HCT116 (cell line): Measurements from ENCODE around the gene HOTAIR. TPM values are rescaled to one million over a fixed set of nuclear protein-coding genes. Genes with fewer than 3 reads are reported as not detected.

ENCODE experiments used
- ATAC-seq: fragments of 200-7000 bp; cut with Tn5 transposase; 2 replicates; pipeline ENCODE4 v1.9.1; 2020; ENCODE audit warnings: mild to moderate bottlenecking, moderate library complexity
- BruUV-seq: library from RNA; stranded (reverse); fragments of 400-500 nt; replicated peaks from 2 replicates; lab custom pipeline; 2021; lab: Mats Ljungman, UMichigan
- CTCF ChIA-PET: fragments of 300-600 bp; sonication (Branson Sonifier 250); formaldehyde crosslinking; loops from one replicate; lab custom pipeline; 2021; ENCODE audit warnings: antibody characterized with exemption; lab: Charles Lee
- POLR2A ChIA-PET: fragments of 300-600, 350-600 bp; sonication (Branson Sonifier 250); formaldehyde crosslinking; loops from one replicate; lab custom pipeline; 2021; ENCODE audit warnings: antibody characterized with exemption; lab: Charles Lee
- RAD21 ChIA-PET, 2 experiments: fragments of 300-600 bp; sonication (Branson Sonifier 250); formaldehyde crosslinking; loops; one replicate each; lab custom pipeline; 2023; ENCODE audit warnings: low total read pairs in 2 of 2; ENCODE audit not compliant: uncharacterized antibody in 2 of 2, unreplicated experiment in 2 of 2, low non-redundant PET in 1 of 2; lab: Charles Lee
- DNase-seq: peaks from one replicate; pipeline ENCODE4 v3.0.0-alpha.2; 2010; ENCODE audit warnings: low read depth, low spot score
- H2AFZ ChIP-seq: fragments of 200-600 bp; shearing (Covaris generic), sonication (generic); 2 replicates; pipeline ENCODE4 v1.6.1; 2017; ENCODE audit warnings: low read depth, mixed run types, mixed read lengths, antibody characterized with exemption, low read length; ENCODE audit not compliant: poor library complexity, severe bottlenecking
- H3K27ac ChIP-seq: 2 replicates; pipeline ENCODE4 v1.5.1; 2012; ENCODE audit warnings: low read depth, low read length
- H3K27me3 ChIP-seq: fragments of 200-600 bp; sonication (generic); 2 replicates; pipeline ENCODE4 v1.6.1; 2016; ENCODE audit warnings: mixed run types, low read length, mixed read lengths; ENCODE audit not compliant: insufficient read depth
- H3K36me3 ChIP-seq, 2 experiments: fragments of 200-500 bp in 1 of 2; fragments of 200-600 bp in 1 of 2; sonication (Bioruptor generic) in 1 of 2; sonication (generic) in 1 of 2; 2 replicates each; pipeline versions ENCODE4 v1.5.1 to v1.6.1; 2014 to 2016; ENCODE audit warnings: low read length in 2 of 2, inconsistent platforms in 1 of 2, mixed read lengths in 1 of 2, mixed run types in 1 of 2; ENCODE audit not compliant: insufficient read depth in 2 of 2, control insufficient read depth in 1 of 2
- H3K4me1 ChIP-seq, 2 experiments: fragments of 200-600 bp in 1 of 2; sonication (generic) in 1 of 2; 2 replicates each; pipeline versions ENCODE4 v1.5.1 to v1.6.1; 2012 to 2017; ENCODE audit warnings: low read length in 2 of 2, inconsistent platforms in 1 of 2, mild to moderate bottlenecking in 1 of 2, mixed read lengths in 1 of 2, mixed run types in 1 of 2, moderate library complexity in 1 of 2; ENCODE audit not compliant: insufficient read depth in 2 of 2, control insufficient read depth in 1 of 2
- H3K4me2 ChIP-seq: fragments of 200-600 bp; sonication (generic); 2 replicates; pipeline ENCODE4 v1.6.1; 2017; ENCODE audit warnings: mixed run types, low read length, mixed read lengths
- H3K4me3 ChIP-seq, 2 experiments: fragments of 200-600 bp in 1 of 2; sonication (generic) in 1 of 2; replicated peaks in 1 of 2; 2 replicates each; pipeline ENCODE4 v1.5.1; 2011 to 2016; ENCODE audit warnings: low read length in 2 of 2, control low read depth in 1 of 2, low read depth in 1 of 2, mild to moderate bottlenecking in 1 of 2, mixed read lengths in 1 of 2, mixed run types in 1 of 2
- H3K79me2 ChIP-seq: fragments of 200-600 bp; sonication (generic); 2 replicates; pipeline ENCODE4 v1.6.1; 2017; ENCODE audit warnings: mild to moderate bottlenecking, mixed run types, low read length, moderate library complexity, mixed read lengths; ENCODE audit not compliant: insufficient read depth
- H3K9ac ChIP-seq: fragments of 200-600 bp; sonication (generic); 2 replicates; pipeline ENCODE4 v1.6.1; 2016; ENCODE audit warnings: low read length, mixed read lengths
- H3K9me2 ChIP-seq: fragments of 200-600 bp; sonication (generic), shearing (Covaris generic); 2 replicates; pipeline ENCODE4 v1.6.1; 2017; ENCODE audit warnings: mixed run types, mild to moderate bottlenecking, moderate library complexity; ENCODE audit not compliant: insufficient read depth
- H3K9me3 ChIP-seq, 2 experiments: fragments of 200-500 bp in 1 of 2; fragments of 200-600 bp in 1 of 2; sonication (Bioruptor generic) in 1 of 2; sonication (generic) in 1 of 2; 2 replicates each; pipeline ENCODE4 v1.6.1; 2014 to 2017; ENCODE audit warnings: low read length in 2 of 2, mixed read lengths in 2 of 2, inconsistent platforms in 1 of 2, low read depth in 1 of 2, mild to moderate bottlenecking in 1 of 2, mixed run types in 1 of 2, moderate library complexity in 1 of 2; ENCODE audit not compliant: control insufficient read depth in 1 of 2, insufficient read depth in 1 of 2
- H4K20me1 ChIP-seq: fragments of 200-600 bp; sonication (generic), shearing (Covaris generic); 2 replicates; pipeline ENCODE4 v1.6.1; 2017; ENCODE audit warnings: mixed run types, mild to moderate bottlenecking, moderate library complexity; ENCODE audit not compliant: insufficient read depth
- POLR2AphosphoS5 ChIP-seq: IDR thresholded peaks from 2 replicates; pipeline ENCODE4 v1.6.1; 2011; ENCODE audit warnings: mild to moderate bottlenecking, low read depth, low read length, moderate library complexity
- TCF7L2 ChIP-seq: IDR thresholded peaks from 2 replicates; pipeline ENCODE4 v1.7.0; 2011; ENCODE audit warnings: borderline replicate concordance, inconsistent platforms; ENCODE audit not compliant: insufficient read depth, insufficient read length; ENCODE audit errors: extremely low read depth
- ZFX ChIP-seq: fragments of 450-650 bp; IDR thresholded peaks from 2 replicates; pipeline ENCODE4 v1.6.1; 2017
- intact Hi-C: fragments of 100-400 bp; cut with micrococcal nuclease; formaldehyde crosslinking; loops from 2 replicates; pipeline ENCODE4 v1.10.0; 2022
- total RNA-seq: library from RNA; stranded (reverse); gene quantifications from one replicate; pipeline ENCODE4 v1.2.1, GENCODE V29; 2021; ENCODE audit not compliant: unreplicated experiment
- TF ChIP-seq, protein P1 (sequence below): IDR thresholded peaks from 2 replicates; pipeline ENCODE4 v1.6.1; 2012
- TF ChIP-seq, protein P2 (sequence below), 3 experiments: fragments of 200-600 bp in 1 of 3; sonication (generic) in 1 of 3; IDR thresholded peaks in 2 of 3; conservative IDR thresholded peaks in 1 of 3; 2 replicates each; pipeline ENCODE4 v1.5.1; 2012 to 2017; ENCODE audit warnings: low read depth in 2 of 3, low read length in 2 of 3, antibody characterized with exemption in 1 of 3, borderline replicate concordance in 1 of 3, control low read depth in 1 of 3, mild to moderate bottlenecking in 1 of 3, mixed read lengths in 1 of 3, mixed run types in 1 of 3, moderate library complexity in 1 of 3; ENCODE audit not compliant: insufficient read depth in 1 of 3

Gene HOTAIR
- total RNA-seq, 1 experiment from 2014 or later = 0.25 TPM

DNA sequence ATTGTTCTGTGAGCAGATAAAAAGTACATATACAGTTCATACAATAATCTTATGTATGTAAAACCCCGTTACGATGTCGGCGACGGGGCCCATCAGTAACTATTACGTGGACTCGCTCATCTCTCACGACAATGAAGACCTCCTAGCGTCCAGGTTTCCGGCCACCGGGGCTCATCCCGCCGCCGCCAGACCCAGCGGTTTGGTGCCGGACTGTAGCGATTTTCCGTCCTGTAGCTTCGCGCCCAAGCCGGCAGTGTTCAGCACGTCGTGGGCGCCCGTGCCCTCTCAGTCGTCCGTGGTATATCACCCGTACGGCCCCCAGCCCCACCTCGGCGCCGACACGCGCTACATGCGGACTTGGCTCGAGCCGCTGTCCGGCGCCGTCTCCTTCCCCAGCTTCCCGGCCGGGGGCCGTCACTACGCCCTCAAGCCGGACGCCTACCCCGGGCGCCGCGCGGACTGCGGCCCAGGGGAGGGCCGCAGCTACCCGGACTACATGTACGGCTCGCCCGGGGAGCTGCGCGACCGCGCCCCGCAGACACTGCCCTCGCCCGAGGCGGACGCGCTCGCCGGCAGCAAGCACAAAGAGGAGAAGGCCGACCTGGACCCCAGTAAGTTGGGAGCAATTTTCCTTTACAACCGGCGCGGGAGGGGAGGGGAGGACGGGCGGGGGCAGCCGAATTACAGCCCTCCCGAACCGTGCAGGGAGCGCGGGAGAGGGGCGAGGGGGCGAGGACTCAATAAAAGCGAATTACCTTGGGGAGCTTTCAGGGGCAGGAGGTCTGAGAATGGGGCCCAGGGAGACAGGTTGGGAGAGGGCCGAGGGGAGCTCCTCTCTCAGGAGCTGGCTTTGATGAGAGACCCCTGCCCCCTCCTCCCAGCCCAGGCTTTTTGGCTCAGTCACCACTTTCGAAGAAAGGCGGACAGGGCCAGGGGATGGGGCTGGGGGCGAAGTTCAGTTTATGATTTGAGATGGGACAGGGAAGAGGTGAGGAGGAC is 25.7 kb upstream of the HOTAIR start, which contains the start of gene HOXC9:
Gene HOXC9, plus strand, starts transcription at position 46 of the 999 bp plus-strand sequence. Its CDS starts 28 bp downstream, at position 74.
- POLR2A ChIA-PET = interaction anchor here (0.6 to 1.8 kb wide), 6 partner anchors 10 to 325 kb away, joined by 3 to 23 read pairs (median 4); partner anchors contain the start of genes COPZ1 and HOXC10
- no TSS peak for BruUV-seq

DNA sequence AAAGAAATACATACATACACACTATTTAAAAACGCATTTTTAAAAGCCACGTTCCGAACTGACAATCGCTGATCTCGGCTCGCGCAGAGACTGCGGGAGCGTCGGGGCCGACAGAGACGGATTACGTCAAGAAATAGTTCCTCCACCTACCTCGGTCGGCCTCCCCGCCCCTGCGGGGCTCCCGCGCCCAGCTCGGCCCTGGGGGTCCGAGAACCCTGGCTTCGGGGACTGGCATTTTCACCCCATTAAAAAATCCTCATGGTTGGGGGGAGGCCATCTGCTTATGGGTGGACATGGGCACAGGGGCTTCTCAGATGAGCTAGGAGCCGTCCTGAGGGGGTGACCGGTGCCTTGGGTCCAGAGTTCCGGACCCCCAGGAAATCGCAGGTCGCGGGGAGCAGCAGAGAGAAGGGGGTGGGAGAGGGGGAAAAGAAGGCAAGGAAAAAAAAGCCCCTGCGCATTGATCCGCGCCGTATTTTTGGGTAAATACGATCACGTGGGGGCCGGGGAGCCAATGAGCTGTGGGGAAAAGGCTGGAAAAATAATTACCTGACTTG is 24.9 kb upstream of the HOTAIR start:
- RAD21 ChIA-PET = interaction anchor here (0.7 kb wide), 2 partner anchors 18 to 202 kb away, joined by 3 to 4 read pairs; no protein-coding TSS in a partner anchor
- DNase-seq (peak; percentile 75), ATAC-seq (peak; percentile 27)
- CTCF ChIA-PET = interaction anchor here (0.6 to 4.7 kb wide), 13 partner anchors 15 to 380 kb away, joined by 3 to 22 read pairs (median 5); partner anchors contain the start of genes HOXC10 and HOXC5
- peaks cover 0 to 6% of the 10 kb centered on the region in 2 experiments; a peak in 1 of 4 replicates for H3K36me3 ChIP-seq
- H3K79me2 ChIP-seq = peaks cover 50% of the 10 kb centered on the region
- POLR2A ChIA-PET = interaction anchor here (0.6 to 1.8 kb wide), 6 partner anchors 10 to 325 kb away, joined by 3 to 23 read pairs (median 4); partner anchors contain the start of genes COPZ1 and HOXC10
- TSS peak; percentile 64 for BruUV-seq
- H2AFZ ChIP-seq = peak overlapping the region; percentile 52
- H3K4me1 ChIP-seq = peaks cover 17 to 36% of the 10 kb centered on the region in 2 experiments
- H3K9me3 ChIP-seq = no peaks in the 10 kb centered on the region
- peak overlapping the region; percentile 94 for H3K9ac ChIP-seq
- H3K4me3 ChIP-seq = peak overlapping the region; percentile 82 to 84
- H3K4me2 ChIP-seq = peak overlapping the region; percentile 88
- peak overlapping the region; percentile 67 for H3K27ac ChIP-seq
- intact Hi-C loops = no loop called here
- TF ChIP-seq POLR2AphosphoS5 = peak; percentile 68; the same call in 1 of the 2 replicates
- TF ChIP-seq, protein P1, sequence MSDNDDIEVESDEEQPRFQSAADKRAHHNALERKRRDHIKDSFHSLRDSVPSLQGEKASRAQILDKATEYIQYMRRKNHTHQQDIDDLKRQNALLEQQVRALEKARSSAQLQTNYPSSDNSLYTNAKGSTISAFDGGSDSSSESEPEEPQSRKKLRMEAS = no peak
- TF ChIP-seq, protein P2, sequence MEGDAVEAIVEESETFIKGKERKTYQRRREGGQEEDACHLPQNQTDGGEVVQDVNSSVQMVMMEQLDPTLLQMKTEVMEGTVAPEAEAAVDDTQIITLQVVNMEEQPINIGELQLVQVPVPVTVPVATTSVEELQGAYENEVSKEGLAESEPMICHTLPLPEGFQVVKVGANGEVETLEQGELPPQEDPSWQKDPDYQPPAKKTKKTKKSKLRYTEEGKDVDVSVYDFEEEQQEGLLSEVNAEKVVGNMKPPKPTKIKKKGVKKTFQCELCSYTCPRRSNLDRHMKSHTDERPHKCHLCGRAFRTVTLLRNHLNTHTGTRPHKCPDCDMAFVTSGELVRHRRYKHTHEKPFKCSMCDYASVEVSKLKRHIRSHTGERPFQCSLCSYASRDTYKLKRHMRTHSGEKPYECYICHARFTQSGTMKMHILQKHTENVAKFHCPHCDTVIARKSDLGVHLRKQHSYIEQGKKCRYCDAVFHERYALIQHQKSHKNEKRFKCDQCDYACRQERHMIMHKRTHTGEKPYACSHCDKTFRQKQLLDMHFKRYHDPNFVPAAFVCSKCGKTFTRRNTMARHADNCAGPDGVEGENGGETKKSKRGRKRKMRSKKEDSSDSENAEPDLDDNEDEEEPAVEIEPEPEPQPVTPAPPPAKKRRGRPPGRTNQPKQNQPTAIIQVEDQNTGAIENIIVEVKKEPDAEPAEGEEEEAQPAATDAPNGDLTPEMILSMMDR (IDR thresholded peaks at IDR 0.05 in 2 of 3, conservative IDR thresholded peaks at IDR 0.05 in 1 of 3; ENCODE audit: borderline replicate concordance in 1 of 3, insufficient read depth in 1 of 3, low read depth in 2 of 3, low read length in 2 of 3) = no peak
- no peaks in the 10 kb centered on the region for H4K20me1 ChIP-seq
- no peaks in the 10 kb centered on the region for H3K27me3 ChIP-seq
- H3K9me2 ChIP-seq = no peaks in the 10 kb centered on the region

More for the DNA sequence above, 25.7 kb upstream of the HOTAIR start, which contains the start of gene HOXC9:
- Histone ChIP-seq H3K79me2 (peaks cover 47% of the 10 kb centered on the region), H4K20me1 (no peaks in the 10 kb centered on the region), H3K9ac (peak within 1 kb of the TSS; percentile 94), H3K36me3 (peaks cover 0 to 6% of the 10 kb centered on the region in 2 experiments; a peak in 1 of 4 replicates), H3K9me2 (no peaks in the 10 kb centered on the region), H2AFZ (peak within 1 kb of the TSS; percentile 52), H3K9me3 (no peaks in the 10 kb centered on the region), H3K27me3 (no peaks in the 10 kb centered on the region), H3K27ac (peak within 1 kb of the TSS; percentile 67), H3K4me1 (peaks cover 17 to 36% of the 10 kb centered on the region in 2 experiments), H3K4me2 (peak within 1 kb of the TSS; percentile 88), H3K4me3 (peak within 1 kb of the TSS; percentile 82 to 84)
- ATAC-seq (peak; percentile 32), DNase-seq (no peak)
- TF ChIP-seq POLR2AphosphoS5 (peak; percentile 65), ZFX (peak; percentile 66; the same call in 1 of the 2 replicates), TCF7L2 (no peak)
- CTCF ChIA-PET = interaction anchor here (0.6 to 4.7 kb wide), 11 partner anchors 16 to 379 kb away, joined by 3 to 22 read pairs (median 5); partner anchors contain the start of genes HOXC10 and HOXC5
- intact Hi-C loops = no loop called here
- RAD21 ChIA-PET = interaction anchor here (0.7 kb wide), 2 partner anchors 17 to 201 kb away, joined by 3 to 4 read pairs; no protein-coding TSS in a partner anchor
